GM11168 (cell line): ENCODE results near the gene PDZD2.
"Not testable (repeated sequence)": the region's sequence is repeated elsewhere in the genome, so short reads cannot be mapped to it uniquely, and the experiment has no call there.

Source experiments
- in situ Hi-C: fragments of 300-500 bp; cut with MboI; formaldehyde crosslinking; loops from one replicate; pipeline ENCODE4 v1.12.0; 2022; ENCODE audit warnings: low sequenced_read_pairs; ENCODE audit not compliant: unreplicated experiment

The PDZD2 gene

DNA sequence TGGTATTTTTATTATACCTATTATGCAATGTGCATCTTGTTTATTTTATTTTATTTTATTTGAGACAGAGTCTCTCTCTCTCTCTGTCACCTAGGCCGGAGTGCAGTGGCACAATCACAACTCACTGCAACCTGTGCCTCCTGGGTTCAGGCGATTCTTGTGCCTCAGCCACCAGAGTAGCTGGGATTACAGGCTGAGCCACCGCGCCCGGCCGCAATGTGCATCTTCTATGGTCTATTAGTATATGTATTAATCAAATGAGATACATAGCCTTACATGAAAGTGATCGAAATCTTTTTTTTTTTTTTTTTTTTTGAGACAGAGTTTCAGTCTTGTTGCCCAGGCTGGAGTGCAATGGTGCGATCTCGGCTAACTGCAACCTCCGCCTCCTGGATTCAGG is 89.9 kb downstream of the PDZD2 start:
- in situ Hi-C loops: not testable (repeated sequence)

DNA sequence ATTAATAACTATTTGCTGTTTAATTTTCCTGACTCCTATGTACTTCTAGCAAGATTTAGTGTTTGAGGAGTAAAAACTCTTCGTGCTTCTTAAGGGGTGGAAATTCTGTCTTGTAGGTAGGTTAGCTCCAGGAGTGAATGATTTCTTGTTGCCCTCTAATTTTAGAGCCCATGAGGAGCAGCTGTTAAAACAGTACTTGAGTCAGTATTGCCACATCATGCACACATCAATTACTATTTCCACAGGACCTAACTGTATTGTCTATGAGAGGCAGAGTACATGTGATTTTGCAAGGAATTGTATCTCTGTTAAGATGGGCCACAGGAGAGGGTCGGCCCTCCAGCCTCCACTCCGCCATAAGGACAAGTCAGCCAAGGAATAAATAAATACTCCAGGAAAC is 91.2 kb downstream of the PDZD2 start:
- in situ Hi-C loops: no loop called here

DNA sequence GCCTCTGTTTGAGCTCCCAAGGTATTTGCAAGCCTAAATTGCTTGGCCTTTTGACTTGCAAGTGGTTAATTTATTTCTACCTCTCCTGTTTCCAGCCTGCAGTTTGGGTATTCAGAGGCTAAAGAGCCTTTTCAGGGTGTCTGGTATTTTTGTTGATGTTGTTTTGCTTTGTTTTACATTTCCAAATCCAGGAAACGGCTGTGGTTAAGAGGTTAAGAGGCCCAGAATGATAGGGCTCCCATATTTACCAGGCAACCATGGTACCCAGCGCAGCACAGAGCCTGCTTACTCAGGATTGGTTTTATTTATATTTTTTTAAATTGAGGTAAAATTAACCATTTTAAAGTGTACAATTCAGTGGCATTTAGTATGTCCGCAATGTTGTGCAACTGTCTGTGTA is 92.1 kb downstream of the PDZD2 start:
- in situ Hi-C loops: no loop called here

DNA sequence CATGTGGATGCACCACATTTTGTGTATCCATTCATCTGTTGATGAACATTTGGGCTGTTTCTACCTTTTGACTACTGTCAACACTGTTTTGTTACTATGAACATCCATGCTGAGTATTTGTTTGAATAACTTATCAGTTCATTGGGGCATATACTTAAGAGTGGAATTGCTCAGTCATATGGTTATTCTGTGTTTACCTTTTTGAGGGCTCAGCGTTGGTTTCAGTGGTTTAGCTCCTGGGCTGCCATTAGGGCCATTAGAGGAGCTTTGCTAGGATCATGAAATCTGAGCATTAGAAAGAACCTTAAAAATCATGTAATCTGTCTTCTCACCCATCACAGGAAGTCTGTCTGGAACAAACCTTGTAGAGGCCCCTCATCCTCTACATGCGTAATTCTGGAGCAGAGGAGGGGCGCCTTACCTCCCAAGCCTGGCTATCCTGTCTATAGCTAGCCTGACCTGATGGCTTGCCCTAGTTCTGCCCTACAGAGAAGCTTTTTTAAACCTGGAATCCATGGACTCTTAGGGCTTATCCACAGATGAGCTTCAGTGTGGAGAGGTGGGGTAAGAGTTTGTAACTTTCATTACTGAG is 92.9 kb downstream of the PDZD2 start:
- in situ Hi-C loops: no loop called here

DNA sequence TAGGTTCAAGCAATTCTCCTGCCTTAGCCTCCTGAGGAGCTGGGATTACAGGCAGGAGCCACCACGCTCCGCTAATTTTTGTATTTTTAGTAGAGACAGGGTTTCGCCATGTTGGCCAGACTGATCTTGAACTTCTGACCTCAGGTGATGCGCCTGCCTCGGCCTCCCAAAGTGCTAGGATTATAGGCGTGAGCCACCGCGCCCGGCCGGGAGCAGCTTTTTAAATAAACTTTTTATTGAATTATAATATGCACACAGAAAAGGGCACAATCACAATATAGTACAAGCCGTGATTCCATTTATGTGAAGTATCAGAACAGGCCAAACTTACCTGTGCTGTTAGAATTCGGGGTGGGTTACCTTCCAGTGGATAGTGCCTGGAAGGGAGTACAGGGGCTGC is 93.9 kb downstream of the PDZD2 start:
- in situ Hi-C loops: not testable (repeated sequence)

DNA sequence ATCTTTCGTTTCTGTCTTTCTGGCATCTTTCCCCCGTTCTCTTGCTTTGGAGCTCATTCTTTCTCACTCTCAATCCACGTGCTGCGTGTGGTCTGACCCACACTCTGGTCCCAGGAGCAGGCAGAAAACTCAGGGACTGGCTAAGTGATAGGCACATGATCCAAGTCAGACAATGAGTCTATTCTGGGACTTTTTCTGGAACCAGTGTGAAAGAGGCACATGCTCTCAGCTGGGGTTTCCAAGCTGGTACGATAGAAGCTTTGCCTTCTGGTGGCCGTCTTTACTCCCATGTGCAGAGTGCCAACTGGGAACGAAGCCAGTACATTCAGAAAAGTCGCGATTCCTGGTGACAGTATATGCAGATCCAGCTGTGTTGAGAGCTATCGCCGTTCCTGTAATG is 94.4 kb downstream of the PDZD2 start:
- in situ Hi-C loops: no loop called here

DNA sequence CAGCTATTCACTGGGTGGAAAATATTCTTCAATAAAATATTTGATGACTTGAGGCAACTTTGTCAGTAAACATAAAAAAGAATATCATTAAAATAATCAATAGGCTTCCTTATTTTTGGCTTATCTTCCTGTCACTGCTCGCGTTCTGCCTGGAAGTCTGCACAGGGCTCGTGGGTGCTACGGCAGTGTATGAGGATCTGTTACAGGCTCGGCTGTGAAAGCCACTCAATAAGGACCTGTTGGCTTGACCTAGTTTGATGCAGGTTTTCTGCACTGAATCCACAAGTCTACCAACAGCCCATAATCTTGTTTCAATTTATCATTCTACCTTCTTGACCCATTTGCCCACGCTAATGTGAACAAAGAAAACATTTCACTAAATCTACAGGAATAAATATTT is 97.2 kb downstream of the PDZD2 start:
- in situ Hi-C loops: no loop called here

DNA sequence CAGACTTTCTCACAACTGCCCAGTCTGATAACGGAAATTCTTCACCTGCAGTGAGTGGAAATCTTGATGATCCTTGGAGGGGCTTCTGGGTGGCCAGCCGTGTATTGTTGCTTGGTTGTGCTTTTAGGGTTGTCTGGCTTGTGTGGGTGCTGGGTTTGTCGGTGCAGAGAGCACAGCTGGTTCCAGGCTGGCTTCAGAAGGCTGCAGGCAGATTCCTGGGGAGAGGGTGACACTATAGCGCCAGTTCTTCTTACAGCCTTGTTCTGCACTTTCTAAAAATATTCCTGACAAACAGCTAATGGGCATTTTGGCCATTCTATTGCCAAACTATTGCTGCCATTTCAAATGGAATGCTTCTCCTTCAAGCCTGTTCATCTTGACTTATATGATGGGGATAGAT is 99.3 kb downstream of the PDZD2 start:
- in situ Hi-C loops: no loop called here

DNA sequence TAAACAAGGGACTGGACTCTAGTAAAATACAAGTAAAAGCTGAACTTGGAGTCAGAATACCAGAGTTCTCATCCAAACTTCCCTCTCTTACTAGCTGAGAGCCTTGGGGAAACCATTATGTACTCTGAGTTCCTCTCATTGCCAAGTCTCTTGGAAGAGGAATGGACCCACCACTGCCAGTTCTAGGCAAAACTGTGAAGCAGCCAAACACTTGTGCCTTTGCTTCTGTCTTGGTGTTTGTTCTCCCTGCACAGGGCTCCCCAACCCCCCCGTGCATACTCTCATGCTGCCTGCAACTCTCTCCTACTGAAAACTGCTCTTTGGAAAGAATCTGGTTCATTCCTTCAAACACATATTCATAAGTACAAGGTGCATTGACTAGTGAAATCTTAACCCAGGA is 102.6 kb downstream of the PDZD2 start:
- in situ Hi-C loops: no loop called here

DNA sequence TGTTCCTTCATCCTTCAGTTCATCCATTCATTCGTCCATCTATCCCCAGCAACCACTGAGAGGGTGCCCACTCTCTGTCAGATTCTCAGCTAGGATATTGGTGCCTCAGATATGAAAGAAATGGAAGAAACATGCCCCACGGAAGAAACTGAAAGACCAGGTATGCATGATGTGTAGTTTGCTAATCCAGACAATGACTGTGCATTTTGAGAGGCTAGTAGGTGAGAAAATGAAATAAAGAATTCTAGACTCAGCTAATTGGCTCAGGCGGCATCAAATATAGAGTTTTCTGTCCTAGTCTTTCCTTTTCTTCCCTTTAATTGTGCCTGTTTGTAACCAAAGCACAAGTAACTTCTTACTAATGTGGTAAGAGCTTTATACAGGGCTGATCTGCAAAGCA is 104.7 kb downstream of the PDZD2 start:
- in situ Hi-C loops: no loop called here

DNA sequence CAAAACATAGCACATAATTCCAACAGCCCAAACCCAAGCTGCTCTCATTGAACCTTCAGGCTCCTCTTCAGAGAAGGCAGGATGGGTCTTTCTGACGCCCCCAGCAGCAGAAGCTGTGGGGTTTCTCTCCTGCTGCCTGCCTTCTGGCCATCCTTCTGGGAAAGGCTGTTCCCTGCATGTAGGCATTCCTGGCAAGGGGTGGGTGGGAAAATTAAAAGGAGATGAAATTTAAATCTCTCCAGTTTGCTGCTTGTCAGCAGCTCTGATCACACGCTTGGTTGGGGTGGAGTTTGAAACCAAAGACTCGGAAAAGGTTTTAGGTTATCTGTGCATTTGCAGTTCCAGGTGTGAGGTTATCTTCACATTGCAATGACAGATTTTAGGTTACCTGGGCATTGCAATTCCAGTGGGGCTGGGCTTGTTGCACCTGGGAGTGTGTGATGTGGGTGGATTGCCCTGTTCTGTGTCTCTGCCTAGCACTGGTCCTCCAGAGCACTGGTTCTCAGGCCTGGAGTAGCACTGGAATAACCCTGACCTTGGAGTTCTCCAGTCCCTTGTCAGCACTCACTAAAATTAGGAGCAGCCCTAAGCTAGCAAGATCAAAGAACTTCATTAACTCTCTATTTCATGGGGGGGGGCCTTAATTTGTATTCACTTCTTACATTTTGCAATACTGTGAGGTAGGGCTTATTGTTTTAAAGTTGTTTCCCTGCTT is 109.7 kb downstream of the PDZD2 start:
- in situ Hi-C loops: no loop called here

DNA sequence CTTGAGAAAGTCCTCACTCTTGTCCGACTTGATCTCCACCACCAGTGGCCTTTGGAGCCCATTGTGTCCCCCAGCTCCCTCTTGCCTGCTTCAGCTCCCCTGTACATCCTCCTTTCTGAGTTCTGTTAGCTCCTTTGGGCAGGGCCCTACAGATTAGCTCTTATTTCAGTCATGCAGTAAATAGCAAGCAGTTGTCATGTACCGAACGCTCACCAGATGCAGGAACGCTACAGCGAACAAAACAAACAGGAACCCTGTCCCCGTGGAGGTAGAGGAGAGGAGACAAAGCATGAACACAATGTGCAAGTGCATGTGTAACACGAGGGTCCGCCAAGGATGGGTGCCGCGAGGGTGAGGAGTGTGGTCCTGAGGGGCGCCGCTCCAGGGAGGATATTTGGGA is 111.3 kb downstream of the PDZD2 start:
- in situ Hi-C loops: no loop called here

DNA sequence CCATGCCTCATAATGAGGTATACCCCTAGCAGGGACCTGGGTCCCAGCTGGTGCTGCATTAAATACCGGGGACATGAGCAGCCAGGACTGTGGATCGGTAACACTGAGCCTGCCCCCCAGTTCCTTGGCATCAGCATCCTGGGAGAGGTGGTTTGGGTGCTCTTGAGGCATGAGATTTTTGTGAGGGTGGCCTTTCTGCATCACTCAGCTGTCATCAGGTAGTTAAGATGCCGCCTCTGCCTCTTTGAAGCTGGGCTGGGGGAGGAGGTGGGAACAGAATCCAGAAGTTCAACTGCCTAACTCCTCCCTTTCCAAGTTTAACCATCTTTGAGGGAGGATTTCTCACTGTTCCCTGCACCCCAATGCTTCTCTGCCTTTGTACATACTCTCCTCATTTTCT is 112.7 kb downstream of the PDZD2 start:
- in situ Hi-C loops: no loop called here

DNA sequence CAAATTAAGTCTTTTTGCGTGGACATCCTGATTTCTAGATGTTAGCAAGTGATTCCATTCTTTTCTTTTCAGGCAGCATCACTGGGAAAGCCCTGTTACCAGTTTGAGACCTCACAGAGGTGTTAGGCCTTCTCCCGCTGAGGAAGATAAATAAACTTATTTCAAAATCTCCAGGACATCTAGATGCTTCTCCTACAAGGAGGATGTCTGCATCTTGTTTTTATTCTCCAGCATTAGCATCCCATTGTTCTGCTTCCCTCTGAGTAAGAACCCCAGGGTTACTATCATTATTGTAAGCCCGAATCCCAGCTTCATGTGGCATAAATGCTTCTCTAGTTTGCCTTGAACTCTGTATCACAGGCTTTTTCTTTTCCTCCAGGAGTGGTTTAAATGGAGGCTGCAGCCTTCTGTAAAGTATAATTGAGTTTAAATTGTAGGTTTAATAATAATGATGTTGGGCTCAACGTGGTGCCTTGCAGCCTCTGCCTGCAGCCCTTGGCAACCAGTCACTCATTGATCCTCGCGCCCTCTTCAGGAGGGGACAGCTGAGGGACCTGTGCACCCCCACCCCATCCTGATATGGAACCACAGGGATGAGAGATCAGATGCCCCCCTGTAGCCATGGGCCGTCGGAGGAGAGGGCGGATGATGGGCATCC is 114.9 kb downstream of the PDZD2 start:
- in situ Hi-C loops: no loop called here

DNA sequence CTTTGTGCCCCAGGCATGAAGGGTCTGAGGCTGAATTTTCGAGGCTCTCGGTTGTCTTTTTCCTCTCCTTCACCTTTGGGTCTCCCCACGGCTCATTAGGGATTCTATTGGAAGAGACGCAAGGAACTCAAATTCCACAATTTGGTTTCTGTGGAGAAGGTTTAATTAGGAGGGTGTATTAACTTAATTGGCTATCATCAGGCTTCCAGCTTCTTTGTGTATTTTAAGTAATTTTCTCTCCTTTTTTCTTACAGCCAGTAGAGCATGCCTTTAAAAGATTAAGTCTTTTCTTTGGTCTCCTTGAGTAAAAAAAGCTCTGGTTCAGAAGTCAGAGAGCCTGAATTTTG is 115.4 kb downstream of the PDZD2 start:
- in situ Hi-C loops: no loop called here

DNA sequence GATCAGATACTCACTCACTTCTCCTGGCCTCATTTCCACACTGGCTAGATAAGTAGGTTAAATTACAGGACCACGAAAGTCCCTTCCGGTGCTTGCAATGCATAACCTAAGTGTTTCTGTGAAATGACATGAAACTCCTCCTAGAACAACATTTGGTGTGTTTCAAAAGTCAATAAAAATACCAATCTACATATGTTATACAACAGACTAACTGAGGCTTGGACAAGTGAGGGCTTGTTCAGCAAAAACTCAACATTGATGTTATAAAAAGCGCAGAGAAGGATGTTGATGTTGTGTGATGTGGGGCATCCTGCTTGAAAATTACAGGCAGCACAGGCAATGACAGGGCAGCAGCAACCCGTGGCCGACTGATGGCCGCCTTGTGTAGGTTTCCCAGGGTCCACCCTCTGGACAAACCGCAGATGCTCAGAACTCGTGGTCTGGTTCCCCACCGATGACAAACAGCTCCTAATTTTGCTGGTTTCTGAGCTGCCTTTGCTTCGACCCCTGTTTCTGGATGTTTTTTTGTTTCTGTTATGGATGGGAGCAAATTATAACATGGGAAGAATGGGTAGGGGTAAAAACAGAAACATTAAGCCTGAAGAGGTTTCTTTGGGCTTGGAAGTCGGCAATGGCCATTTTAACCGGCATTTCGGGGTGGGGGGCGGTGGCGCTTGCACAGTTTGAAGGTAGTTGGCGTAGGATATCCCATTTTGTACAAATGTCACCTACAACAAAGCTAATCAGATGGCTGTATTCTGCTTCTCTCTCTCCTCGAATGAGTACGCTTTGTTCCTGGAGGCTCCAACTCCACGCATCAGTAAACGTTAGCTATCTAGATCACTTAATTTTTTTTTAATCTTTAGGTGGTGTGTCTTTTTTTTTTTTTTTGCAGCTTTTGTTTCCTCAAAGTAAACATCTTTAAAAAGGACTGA is 116.1 kb downstream of the PDZD2 start:
- in situ Hi-C loops: no loop called here

DNA sequence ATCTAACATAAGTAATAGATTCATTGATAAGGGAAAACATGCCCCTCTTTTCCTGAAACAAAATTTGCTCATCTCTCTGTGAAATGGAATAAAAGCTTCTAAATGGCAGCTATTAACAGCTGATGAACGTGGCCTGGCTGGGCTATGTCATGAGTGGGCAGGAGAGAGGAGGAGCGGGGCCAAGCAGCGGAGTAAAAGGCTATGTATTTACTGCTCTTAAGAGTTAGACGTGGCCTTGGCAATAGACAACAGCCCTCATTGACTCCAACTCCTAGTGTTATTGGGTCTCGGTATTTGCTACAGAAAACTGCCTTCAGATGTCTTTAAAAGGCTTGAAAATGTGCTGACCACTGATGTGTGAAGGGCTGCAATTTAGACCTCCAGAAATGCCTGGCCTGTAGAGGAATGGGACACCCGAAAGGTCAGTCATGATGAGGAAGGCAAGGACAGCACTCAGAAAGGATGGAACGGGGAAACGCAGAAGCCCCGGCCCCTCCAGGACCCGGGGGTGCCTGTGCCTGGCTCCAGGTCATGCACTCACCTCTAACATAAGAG is 116.8 kb downstream of the PDZD2 start:
- in situ Hi-C loops: no loop called here

DNA sequence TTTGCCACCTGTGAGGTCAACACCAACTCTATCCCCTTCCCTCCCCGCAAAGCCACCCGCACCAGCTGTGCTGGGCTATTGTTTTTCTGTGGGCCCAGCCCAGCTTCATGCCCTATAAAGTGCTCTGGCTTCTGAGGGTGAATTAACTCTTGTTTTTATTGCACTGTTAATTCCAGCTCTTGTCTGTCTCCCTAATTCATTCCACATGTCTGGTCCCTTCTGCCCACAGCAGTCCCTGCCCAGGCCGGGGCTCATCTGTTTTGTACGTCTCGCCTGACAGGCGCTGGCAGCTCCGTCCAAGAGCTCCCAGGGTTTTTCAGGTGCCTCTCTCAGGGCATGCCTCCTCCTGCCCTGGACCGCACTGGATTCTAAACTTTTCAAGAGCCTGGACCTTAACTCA is 118.9 kb downstream of the PDZD2 start:
- in situ Hi-C loops: no loop called here

DNA sequence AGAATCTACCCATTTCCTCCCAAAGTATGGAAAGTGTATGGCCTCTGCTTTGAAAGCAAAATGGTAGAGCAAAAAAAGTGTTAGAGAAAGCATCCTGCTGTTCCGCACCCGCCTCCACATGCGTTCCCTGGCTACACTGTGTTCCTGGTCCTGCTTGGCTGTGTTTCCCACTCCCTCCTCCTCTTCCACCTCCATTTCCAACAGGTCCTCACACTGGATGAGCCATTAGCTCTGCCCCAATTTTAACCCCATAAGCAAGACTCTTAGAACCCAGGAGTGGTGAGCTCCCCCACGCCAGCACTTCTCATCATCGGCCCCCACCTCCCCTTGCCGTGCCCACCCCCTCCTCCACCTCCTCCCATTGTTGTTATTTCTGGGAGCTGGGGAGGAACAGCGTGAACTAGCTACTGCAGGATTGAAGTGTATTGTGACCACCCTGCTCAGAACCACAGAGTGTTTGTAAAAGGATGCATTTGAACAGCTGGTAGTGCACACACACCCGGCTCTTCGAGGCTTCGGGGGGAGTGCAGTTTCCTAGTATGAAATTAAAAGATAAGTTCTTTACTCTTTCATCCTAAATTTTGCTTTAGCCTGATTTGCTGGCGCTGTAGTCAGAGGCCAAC is 120.0 kb downstream of the PDZD2 start:
- in situ Hi-C loops: no loop called here

DNA sequence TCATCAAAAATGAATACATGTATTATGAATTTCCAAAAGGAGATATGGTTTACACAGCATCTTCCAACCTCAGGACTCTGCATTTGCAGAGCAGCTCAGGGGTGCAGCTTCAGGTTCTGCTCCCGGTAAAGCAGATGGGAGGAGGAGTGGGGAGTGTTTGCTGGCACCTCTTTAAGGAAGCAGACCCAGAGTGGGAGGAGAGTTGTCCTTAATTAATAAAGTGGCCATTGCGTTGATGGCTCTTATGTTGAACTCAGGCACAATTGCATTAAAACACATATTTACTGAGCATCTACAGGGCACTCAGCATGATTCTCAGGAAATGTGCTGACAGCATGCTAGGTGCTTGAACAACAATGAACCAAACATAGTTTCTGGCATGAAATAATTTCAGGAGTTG is 121.0 kb downstream of the PDZD2 start:
- in situ Hi-C loops: no loop called here
